SK-N-SH treated with all-trans-retinoic acid at 6 μM for 48 hours (cell line): Measurements from ENCODE around the gene AKAP8.

Experiments used
- RARB ChIP-seq: fragments of 250-450 bp; sonication (Bioruptor Pico); IDR thresholded peaks from 2 replicates; pipeline ENCODE4 v1.8.0; 2021; ENCODE audit warnings: mild to moderate bottlenecking, moderate library complexity
- ZFP30 ChIP-seq: fragments of 450-650 bp; formaldehyde crosslinking; IDR thresholded peaks from 2 replicates; pipeline ENCODE4 v1.5.0; 2022; ENCODE audit warnings: mild to moderate bottlenecking, moderate library complexity
- TF ChIP-seq, protein P1 (sequence below): fragments of 250-450 bp; sonication (Bioruptor Pico); IDR thresholded peaks from 2 replicates; pipeline ENCODE4 v1.8.0; 2020; ENCODE audit warnings: mild to moderate bottlenecking, moderate library complexity, borderline replicate concordance

DNA sequence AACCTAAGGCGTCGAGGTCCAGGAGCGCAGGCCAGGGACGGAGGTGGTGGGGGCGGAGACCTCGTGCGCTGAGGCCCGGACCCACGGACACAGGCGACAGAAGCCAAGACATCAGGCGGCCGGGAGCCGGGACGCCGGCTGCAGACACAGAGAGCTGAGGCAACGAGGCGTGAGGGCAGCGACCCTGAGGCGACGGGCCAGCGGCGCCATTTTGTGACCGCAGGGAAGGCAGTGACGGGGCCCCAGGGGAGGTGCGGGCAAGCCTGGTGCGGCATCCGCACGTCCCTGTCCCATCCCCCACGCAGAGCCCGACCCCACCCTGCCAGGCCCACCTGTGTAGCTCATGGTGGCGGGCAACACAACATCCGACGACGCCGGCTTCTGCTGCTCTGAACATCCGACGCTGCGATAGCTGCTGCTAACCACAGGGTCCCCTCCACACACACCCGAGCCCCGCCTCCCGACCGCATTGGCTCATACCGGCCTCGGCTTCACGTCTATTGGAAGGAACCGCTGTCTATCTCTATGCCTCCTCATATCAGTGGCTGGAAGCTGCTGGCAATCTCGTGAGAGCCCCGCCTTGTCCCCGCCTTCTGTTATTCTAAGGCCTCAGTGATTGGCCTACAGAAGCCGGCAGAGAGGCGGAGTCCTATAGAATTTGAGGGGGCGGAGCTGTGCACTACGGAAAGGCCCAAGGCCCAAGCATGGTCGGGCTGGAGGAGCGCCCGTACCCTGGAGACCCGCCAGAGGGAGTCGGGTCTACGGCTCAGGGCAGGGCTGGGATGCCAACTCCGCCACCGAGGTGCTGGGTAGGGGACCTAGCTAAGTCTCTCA lies 39.2 kb upstream of the AKAP8 start, which contains the start of gene AKAP8L:
- no peak for TF ChIP-seq ZFP30 (CRISPR knock-in tag)
- TF ChIP-seq, protein P1, sequence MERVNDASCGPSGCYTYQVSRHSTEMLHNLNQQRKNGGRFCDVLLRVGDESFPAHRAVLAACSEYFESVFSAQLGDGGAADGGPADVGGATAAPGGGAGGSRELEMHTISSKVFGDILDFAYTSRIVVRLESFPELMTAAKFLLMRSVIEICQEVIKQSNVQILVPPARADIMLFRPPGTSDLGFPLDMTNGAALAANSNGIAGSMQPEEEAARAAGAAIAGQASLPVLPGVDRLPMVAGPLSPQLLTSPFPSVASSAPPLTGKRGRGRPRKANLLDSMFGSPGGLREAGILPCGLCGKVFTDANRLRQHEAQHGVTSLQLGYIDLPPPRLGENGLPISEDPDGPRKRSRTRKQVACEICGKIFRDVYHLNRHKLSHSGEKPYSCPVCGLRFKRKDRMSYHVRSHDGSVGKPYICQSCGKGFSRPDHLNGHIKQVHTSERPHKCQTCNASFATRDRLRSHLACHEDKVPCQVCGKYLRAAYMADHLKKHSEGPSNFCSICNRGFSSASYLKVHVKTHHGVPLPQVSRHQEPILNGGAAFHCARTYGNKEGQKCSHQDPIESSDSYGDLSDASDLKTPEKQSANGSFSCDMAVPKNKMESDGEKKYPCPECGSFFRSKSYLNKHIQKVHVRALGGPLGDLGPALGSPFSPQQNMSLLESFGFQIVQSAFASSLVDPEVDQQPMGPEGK (CRISPR knock-in tag): no peak
- no peak for TF ChIP-seq RARB (CRISPR knock-in tag)
